HG02798 (cell line): Measurements from ENCODE around the gene GNS.
"Not testable (repeated sequence)": the region's sequence is repeated elsewhere in the genome, so short reads cannot be mapped to it uniquely, and the experiment has no call there.

ENCODE experiments used
- ATAC-seq: cut with Tn5 transposase; IDR thresholded peaks from one replicate; pipeline ENCODE4 v1.9.1; 2021; ENCODE audit warnings: mild to moderate bottlenecking; ENCODE audit not compliant: unreplicated experiment, poor library complexity

GNS gene

DNA sequence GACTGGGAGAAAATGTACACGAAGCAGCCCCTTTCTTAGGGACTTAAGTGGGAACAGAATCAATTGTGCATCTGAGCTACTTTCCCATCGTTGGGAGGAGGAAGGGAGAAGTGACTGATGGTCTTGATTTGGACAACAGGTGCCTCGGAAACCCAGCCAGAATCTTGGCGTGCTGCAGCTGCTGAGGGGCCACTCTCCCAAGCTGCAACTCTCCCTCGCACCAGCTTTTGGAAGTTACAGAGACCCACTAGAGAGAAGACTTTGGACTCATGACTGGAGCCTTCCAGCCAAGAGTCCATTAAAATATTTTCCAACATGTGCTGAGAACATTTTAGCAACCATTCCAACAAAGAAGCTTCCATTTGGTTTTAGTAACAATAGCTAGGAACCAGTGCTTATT lies 52.3 kb downstream of the GNS start:
- no peak for ATAC-seq

GRCh38 chr12:64706306-64706705 lies 52.9 kb downstream of the GNS start:
- no peak for ATAC-seq

GRCh38 chr12:64701283-64701682 lies 57.9 kb downstream of the GNS start:
- no peak for ATAC-seq

- ATAC-seq, result no peak
These were observed 58.7 kb downstream of the GNS start for GRCh38 chr12:64700532-64700931.

DNA sequence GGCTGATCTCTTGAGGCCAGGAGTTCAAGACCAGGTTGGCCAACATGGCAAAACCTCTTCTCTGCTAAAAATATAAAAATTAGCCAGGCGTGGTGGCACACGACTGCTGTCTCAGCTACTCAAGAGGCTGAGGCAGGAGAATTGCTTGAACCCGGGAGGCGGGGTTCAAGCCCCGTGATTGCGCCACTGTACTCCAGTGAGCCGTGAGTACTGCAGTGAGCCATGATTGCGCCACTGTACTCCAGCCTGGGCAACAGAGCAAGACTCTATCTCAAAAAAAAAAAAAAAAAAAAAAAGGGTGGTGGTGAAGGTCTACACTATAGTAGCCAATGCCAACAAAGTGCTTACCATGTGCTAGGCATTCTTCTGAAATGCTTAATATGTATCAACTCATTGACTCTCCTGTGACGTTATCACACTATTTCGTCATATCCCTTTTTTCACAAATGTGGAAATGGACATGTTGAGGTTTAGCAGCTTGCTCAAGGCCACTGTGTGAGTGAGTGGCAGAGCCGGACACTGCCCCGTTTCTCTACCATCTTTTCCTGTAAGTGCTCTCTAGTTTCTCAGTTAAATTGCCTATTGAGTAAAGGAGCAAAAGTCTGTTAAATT lies 59.6 kb downstream of the GNS start:
- no peak for ATAC-seq

- ATAC-seq, result no peak
These were observed 63.0 kb downstream of the GNS start for GRCh38 chr12:64696080-64696741.

- no peak for ATAC-seq
These were observed 63.7 kb downstream of the GNS start for GRCh38 chr12:64695550-64695949.

DNA sequence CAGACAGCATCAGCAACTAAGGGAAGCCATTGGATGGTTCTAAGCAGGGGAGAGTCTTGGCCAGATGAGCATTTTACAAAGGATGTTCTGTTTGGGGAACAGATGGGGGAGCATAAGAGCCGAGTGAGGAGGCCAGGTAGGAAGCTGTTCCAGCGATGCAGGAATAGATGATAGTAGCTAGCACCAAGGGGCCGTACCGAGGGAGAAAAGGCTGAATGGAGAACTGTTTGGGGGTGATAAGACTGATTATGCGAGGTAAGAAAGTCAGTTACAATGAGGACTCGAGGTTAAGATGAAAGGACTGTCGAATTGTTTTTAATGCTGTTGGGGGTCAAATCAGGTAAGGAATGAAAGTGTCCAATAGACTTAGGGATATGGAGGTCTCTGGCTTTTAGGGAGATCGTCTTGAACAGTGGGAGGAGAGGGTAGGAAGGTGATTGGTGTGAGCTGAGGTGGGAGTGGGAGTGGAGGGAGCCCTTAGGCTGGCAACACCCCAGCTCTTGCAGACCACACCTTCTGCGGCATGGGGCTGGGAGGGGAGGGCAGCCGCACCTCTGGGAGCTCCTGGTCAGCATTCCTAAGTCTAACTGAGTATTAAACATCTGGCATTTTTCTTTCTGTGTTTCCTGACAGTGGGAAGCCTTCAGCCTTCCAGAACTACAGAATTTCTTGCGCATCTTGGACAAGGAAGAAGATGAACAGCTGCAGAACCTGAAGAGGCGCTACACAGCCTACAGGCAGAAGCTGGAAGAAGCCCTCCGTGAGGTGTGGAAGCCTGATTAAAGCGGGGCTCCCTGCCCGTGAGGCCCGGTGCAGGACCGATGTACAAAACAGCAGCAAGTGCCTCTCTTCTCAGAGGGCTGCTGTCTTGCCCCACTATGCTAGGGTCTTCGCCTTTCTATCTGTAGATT lies 64.8 kb downstream of the GNS start:
- ATAC-seq, result no peak

GRCh38 chr12:64691795-64692583 lies 67.2 kb downstream of the GNS start:
- no peak for ATAC-seq

- ATAC-seq, result no peak
These were observed 67.9 kb downstream of the GNS start for GRCh38 chr12:64691227-64691794.

DNA sequence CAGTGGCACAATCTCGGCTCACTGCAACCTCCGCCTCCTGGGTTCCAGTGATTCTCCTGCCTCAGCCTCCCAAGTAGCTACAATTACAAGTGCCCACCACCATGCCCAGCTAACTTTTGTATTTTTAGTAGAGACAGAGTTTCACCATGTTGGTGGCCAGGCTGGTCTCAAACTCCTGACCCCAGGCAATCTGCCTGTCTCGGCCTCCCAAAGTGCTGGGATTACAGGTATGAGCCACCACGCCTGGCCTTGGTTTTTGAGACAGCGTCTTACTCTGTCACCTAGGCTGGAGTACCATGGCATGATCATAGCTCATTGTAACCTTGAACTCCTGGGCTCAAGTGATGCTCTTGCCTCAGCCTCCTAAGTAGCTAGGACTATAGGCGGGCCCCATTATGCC lies 69.0 kb downstream of the GNS start:
- ATAC-seq, result not testable (repeated sequence)

DNA sequence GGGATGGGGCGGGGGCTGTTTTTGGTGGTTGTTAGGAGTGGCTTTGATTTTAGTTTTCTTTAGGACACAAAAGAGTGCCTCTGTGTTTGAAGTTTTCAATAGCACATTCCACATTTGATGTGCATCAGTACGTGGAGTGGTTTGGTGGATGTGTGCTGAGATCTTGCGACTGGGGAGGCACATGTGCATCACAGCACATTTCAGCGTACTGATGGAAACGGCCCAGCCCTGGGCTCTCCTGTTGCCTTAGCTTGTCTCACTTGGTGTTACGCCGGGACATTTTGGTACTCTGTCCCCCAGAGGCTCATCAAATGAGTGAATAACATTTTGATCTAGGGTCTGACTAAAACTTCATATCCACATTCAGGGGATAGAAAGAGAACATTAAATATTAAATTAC lies 70.5 kb downstream of the GNS start:
- ATAC-seq, result no peak

DNA sequence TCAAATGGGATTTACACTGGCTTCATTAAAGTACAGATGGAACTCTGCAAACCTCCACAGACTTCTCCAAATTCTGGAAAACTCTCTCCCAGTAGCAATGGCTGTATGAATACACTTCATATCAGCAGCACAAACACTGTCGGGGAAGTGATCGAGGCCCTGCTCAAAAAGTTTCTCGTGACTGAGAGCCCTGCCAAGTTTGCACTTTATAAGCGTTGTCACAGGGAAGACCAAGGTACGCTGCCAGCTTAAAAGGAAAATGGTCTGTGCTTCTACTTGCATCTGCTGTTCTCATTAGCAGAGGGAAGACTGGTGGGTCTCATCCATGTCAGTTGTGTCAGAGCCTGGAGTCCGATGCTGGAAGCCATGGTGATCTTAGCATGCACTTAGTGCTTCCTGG lies 71.0 kb downstream of the GNS start:
- no peak for ATAC-seq

DNA sequence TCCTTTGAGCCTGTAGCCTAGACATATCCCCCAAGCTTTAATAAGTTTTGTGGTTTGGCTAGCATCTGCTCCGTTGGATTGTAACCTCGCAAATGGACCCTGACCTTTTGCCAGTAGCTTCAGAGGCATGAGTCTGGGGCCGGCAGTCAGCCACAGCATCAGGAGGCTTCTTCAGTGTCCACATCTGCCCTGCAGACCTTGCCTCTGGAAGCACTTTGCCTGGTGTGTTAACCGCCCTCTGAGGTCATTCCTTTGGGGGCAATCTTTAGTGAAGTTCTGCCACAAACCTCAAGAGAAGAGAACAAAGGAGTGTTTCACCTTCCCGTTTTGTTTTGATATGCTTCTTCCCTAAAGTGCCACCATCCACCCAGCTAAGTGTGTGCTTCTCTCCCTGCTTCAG lies 71.4 kb downstream of the GNS start:
- ATAC-seq, result no peak

DNA sequence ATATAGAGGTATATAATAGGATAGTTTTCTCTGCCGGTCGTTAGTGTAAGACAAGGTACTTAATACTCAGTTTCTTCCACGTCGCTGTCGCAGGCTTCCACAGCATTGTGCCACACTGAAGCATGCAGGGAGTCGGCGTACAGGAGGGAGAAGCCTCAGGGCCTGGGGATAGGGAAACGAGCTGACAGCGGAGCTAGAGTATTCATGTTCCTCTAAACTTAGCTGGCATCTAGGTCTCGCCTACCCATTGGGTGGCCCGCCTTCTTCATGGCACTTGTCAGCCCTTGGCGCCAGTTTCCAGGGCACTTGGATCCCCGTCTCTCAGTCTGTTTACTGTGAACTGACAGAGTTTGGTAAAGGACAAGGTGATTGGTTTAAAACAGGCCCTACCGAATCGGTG lies 73.6 kb downstream of the GNS start:
- ATAC-seq, result no peak

DNA sequence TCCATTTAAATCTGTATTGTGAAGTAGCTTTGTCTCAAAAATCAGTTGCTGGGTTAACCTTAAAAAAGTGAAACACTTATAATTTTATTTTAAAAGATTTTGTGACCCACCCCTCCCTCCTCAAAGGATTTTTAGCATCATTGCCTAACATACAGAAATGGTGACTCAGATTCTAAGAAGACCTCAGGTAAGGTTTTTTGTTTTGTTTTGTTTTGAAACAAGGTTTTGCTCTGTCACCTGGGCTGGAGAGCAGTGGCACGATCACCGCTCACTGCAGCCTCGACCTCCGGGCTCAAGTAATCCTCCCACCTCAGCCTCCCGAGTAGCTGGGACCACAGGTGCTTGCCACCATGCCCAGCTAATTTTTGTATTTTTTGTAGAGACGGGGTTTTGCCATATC lies 74.2 kb downstream of the GNS start:
- ATAC-seq, result no peak

- no peak for ATAC-seq
These were observed 75.2 kb downstream of the GNS start for GRCh38 chr12:64683816-64684543.

DNA sequence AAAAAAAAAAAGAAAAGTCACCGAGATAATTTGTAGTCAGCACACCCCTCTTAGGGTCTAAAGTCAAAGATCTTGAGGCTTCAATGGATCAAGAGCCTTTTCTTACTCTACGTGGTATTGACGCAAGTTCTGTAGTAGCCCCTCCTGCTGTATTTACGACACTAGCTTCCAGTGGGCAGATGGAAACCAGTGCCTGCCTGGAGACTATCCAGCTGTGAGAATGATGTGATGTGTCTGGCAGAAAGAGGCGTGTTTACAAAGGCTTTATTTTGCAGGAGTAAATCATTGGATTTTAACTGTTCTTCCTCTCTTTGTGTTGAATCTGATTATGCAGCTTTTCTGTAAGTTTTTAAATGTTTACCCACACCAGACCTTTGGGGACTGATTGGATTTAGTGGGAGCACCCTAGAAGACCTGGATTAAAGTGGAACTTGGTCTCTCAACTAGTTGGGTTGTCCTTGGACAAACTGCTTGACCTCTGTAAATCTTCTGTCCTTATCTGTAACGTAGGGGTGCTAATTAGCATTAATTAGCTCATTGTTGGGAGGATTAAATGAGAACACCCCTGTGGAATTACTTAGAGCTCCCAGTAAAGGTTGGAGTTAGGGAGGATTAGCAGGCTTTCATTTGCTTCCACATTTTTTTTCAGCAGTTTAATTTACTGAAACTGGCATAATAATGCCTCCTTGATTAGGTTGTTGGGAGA lies 76.5 kb downstream of the GNS start:
- no peak for ATAC-seq
